Spinal cord (tissue), 10 donors: ENCODE data around the gene ZFTA. TPM values are rescaled to one million over a fixed set of nuclear protein-coding genes. Genes with fewer than 3 reads are reported as not detected.
A peak's percentile ranks its signal among the peaks of the same experiment; 100 is the strongest.

Experiments
- DNase-seq, 6 donors: peaks; one replicate each; pipeline versions ENCODE4 v3.0.0 to v3.0.0-alpha.2; 2013 to 2015; ENCODE audit warnings: low spot score in 6 of 6, low read depth in 4 of 6
- H3K27ac ChIP-seq: one replicate; pipeline ENCODE4 v1.5.1; 2013; ENCODE audit warnings: low read depth, low read length, control low read depth
- H3K27me3 ChIP-seq: one replicate; pipeline ENCODE4 v1.6.1; 2013; ENCODE audit warnings: low read length; ENCODE audit not compliant: control insufficient read depth, insufficient read depth
- H3K36me3 ChIP-seq: one replicate; pipeline ENCODE4 v1.6.1; 2013; ENCODE audit warnings: low read length; ENCODE audit not compliant: control insufficient read depth, insufficient read depth
- H3K4me1 ChIP-seq: one replicate; pipeline ENCODE4 v1.6.1; 2013; ENCODE audit warnings: low read length; ENCODE audit not compliant: control insufficient read depth, insufficient read depth
- H3K4me3 ChIP-seq: one replicate; pipeline ENCODE4 v1.5.1; 2013; ENCODE audit warnings: low read depth, low read length, control low read depth
- H3K9me3 ChIP-seq: one replicate; pipeline ENCODE4 v1.6.1; 2013; ENCODE audit warnings: low read length; ENCODE audit not compliant: control insufficient read depth, insufficient read depth
- WGBS: methylation state at CpG from one replicate; pipeline ENCODE4 v1.1.5; 2013; ENCODE audit warnings: missing lambda C conversion rate; ENCODE audit not compliant: insufficient coverage; 5-methylcytosine and 5-hydroxymethylcytosine counted together
- long read RNA-seq, 4 donors: transcript quantifications; one replicate each; lab custom pipeline, GENCODE V29; 2026
- polyA plus RNA-seq, 2 donors: library from polyadenylated mRNA; unstranded; fragments of 120-200 nt; gene quantifications; one replicate each; pipeline ENCODE4 v1.2.1, GENCODE V29; 2013; ENCODE audit not compliant: insufficient read length in 2 of 2
- total RNA-seq, 2 donors: library from RNA; depleted of rRNA in 1 of 2; stranded (reverse); fragments of 120-200 nt in 1 of 2; fragments of >200 nt in 1 of 2; gene quantifications; one replicate each; pipeline versions ENCODE4 v1.2.3 to v1.2.4, GENCODE V29; 2013 to 2014
- donor health status: healthy.

Gene ZFTA
- 10 to 100 TPM; 10.7 to 33.8 TPM for total RNA-seq
- polyA plus RNA-seq = 10 to 100 TPM; 32.7 to 35.2 TPM
- long read RNA-seq, donor 1, full-length matches to known transcripts = 2 of 2 reads
- long read RNA-seq, donor 1, partial matches to known transcripts = 0 of 2 reads
- long read RNA-seq, donor 1, other reads (novel, unspliced or antisense) = 0 of 2 reads
- long read RNA-seq, donor 2 = 0 reads
- long read RNA-seq, donor 3, full-length matches to known transcripts = 2 of 10 reads
- long read RNA-seq, donor 3, partial matches to known transcripts = 8 of 10 reads
- long read RNA-seq, donor 3, other reads (novel, unspliced or antisense) = 0 of 10 reads
- long read RNA-seq, donor 4, partial matches to known transcripts = 14 of 14 reads
- long read RNA-seq, donor 4, other reads (novel, unspliced or antisense) = 0 of 14 reads

GRCh38 chr11:63768237-63769041 lies at the start of gene ZFTA:
TSS of gene ZFTA (minus strand) at chr11:63768775. CDS start at chr11:63768622, 153 bp downstream.
- peaks cover 50% of the 10 kb centered on the region for H3K4me1 ChIP-seq
- peak within 1 kb of the TSS; percentile 82 for H3K27ac ChIP-seq
- peak in 2 of 6 donors; percentile 93 for DNase-seq
- H3K4me3 ChIP-seq = peak within 1 kb of the TSS; percentile 81
- H3K27me3 ChIP-seq = no peaks in the 10 kb centered on the region
- whole genome bisulfite sequencing = under 1% methylated on average over 113 of the region's 113 CpGs
- no peaks in the 10 kb centered on the region for H3K9me3 ChIP-seq
- H3K36me3 ChIP-seq = peaks cover 25% of the 10 kb centered on the region

DNA sequence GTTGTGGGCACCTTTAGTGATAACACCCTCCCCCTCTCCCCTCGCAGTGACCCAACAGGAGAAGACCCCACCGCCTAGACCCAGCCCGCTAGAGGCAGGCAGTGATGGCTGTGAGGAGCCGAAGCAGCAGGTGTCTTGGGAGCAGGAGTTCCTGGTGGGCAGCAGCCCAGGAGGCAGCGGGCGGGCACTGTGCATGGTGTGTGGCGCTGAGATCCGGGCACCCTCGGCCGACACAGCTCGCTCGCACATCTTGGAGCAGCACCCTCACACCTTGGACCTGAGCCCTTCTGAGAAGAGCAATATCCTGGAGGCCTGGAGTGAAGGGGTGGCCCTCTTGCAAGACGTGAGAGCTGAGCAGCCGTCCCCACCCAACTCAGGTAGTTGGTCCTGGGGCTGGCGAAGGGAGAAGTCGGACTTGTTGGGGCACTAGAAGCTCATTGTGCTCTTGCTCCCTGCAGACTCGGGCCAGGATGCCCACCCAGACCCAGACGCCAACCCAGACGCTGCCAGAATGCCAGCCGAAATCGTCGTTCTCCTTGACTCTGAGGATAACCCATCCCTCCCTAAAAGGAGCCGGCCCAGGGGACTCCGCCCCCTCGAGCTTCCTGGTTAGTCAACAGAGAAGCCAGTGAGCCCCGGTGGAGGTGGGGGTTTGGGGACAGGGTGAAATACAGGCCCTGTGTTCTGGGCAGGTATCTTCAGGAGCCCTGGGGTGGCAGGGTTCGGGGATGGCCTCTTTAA lies 49.4 kb upstream of the ZFTA start:
- Histone ChIP-seq H3K9me3 (no peaks in the 10 kb centered on the region), H3K4me3 (no peak overlapping the region), H3K27me3 (no peaks in the 10 kb centered on the region), H3K36me3 (peaks cover 69% of the 10 kb centered on the region), H3K4me1 (peaks cover 5% of the 10 kb centered on the region), H3K27ac (no peak overlapping the region)
- 97% methylated on average over 20 of the region's 27 CpGs for WGBS
- no peak for DNase-seq

DNA sequence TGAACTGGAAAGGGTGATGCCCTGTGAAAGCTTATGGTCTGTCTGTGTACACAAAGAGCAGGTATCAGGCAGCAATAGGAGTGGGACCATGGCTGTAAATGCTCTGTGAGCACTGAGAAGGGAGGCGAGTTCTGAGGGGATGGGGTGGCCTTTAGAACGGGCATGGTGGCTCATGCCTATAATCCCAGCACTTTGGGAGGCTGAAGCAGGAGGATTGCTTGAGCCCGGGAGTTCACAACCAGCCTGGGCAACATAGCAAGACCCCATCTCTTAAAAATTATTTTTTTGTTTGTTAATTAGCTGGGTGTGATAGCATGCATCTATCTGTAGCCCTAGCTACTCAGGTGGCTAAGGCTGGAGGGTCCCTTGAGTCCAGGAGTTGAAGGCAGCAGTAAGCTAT lies 48.2 kb upstream of the ZFTA start:
- Histone ChIP-seq H3K9me3 (no peaks in the 10 kb centered on the region), H3K27me3 (no peaks in the 10 kb centered on the region), H3K27ac (no peak overlapping the region), H3K4me3 (no peak overlapping the region), H3K36me3 (peaks cover 57% of the 10 kb centered on the region), H3K4me1 (peaks cover 12% of the 10 kb centered on the region)
- WGBS = 100% methylated on average over 1 of the region's 3 CpGs
- DNase-seq = no peak

DNA sequence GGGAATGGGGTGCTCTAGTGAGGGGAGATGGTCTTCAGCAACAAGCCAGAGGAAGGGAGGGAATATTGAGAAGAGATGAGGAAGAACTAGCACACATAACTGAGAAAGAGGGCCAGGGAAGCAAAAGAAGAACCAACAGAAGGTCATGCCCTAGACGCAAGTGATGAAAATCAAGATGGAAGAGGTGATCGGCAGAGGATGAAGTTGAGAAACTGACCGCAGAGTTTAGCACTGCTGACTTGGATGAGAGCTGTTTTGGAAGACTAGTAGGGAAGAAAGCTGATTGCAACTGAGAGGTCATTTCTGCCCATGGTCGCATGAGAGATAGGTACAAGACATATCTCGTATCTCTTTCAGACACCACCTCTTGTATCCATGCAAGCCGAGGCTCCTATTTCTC lies 47.6 kb upstream of the ZFTA start:
- Histone ChIP-seq H3K4me3 (no peak overlapping the region), H3K36me3 (peaks cover 52% of the 10 kb centered on the region), H3K4me1 (peaks cover 17% of the 10 kb centered on the region), H3K27me3 (no peaks in the 10 kb centered on the region), H3K27ac (no peak overlapping the region), H3K9me3 (no peaks in the 10 kb centered on the region)
- WGBS = 95% methylated on average over 4 of the region's 6 CpGs
- no peak for DNase-seq

GRCh38 chr11:63814383-63814736 lies 45.8 kb upstream of the ZFTA start:
- peak in 2 of 6 donors; percentile 9 to 48 for DNase-seq
- H3K36me3 ChIP-seq = peaks cover 34% of the 10 kb centered on the region
- peaks cover 18% of the 10 kb centered on the region for H3K4me1 ChIP-seq
- WGBS = 13% methylated on average over 1 of the region's 7 CpGs
- peak overlapping the region; percentile 84 for H3K27ac ChIP-seq
- no peaks in the 10 kb centered on the region for H3K9me3 ChIP-seq
- H3K27me3 ChIP-seq = no peaks in the 10 kb centered on the region
- peak overlapping the region; percentile 89 for H3K4me3 ChIP-seq

- peak; percentile 26 to 90 (median 56) for DNase-seq
- peaks cover 18% of the 10 kb centered on the region for H3K4me1 ChIP-seq
Observed at GRCh38 chr11:63813563-63814382, 45.2 kb upstream of the ZFTA start.

GRCh38 chr11:63813035-63813562 lies 44.5 kb upstream of the ZFTA start, which contains the start of gene SPINDOC:
TSS of gene SPINDOC (plus strand) at chr11:63813456. CDS start at chr11:63813687, 231 bp downstream.
- Histone ChIP-seq H3K4me3 (peak within 1 kb of the TSS; percentile 89), H3K36me3 (peaks cover 21% of the 10 kb centered on the region), H3K27ac (peak within 1 kb of the TSS; percentile 84), H3K9me3 (no peaks in the 10 kb centered on the region), H3K27me3 (no peaks in the 10 kb centered on the region), H3K4me1 (peaks cover 18% of the 10 kb centered on the region)
- under 1% methylated on average over 63 of the region's 65 CpGs for WGBS
- DNase-seq = peak; percentile 40 to 94 (median 76)

More at GRCh38 chr11:63813563-63814382, 45.2 kb upstream of the ZFTA start:
- peak overlapping the region; percentile 89 for H3K4me3 ChIP-seq
- H3K27me3 ChIP-seq = no peaks in the 10 kb centered on the region
- peaks cover 28% of the 10 kb centered on the region for H3K36me3 ChIP-seq
- WGBS = 0% methylated on average over 63 of the region's 74 CpGs
- H3K9me3 ChIP-seq = no peaks in the 10 kb centered on the region
- H3K27ac ChIP-seq = peak overlapping the region; percentile 84

- WGBS = 38% methylated on average over 1 of the region's 3 CpGs
- Histone ChIP-seq H3K27ac (no peak overlapping the region), H3K27me3 (no peaks in the 10 kb centered on the region), H3K4me1 (peaks cover 18% of the 10 kb centered on the region), H3K9me3 (no peaks in the 10 kb centered on the region), H3K36me3 (peaks cover 7% of the 10 kb centered on the region), H3K4me3 (no peak overlapping the region)
- DNase-seq = no peak
Observed at GRCh38 chr11:63811522-63811921, 42.9 kb upstream of the ZFTA start.
